Femur (tissue), 1 donor: ENCODE measurements around the gene RPS6KA6.

Source experiments
- DNase-seq: peaks from one replicate; pipeline ENCODE4 v3.0.0-alpha.2; 2017

Gene RPS6KA6

GRCh38 chrX:84187533-84188319 is at the start of gene RPS6KA6:
Gene RPS6KA6 (minus strand): TSS chrX:84188199. CDS start chrX:84187899, 300 bp downstream.
- peak; percentile 46 for DNase-seq

DNA sequence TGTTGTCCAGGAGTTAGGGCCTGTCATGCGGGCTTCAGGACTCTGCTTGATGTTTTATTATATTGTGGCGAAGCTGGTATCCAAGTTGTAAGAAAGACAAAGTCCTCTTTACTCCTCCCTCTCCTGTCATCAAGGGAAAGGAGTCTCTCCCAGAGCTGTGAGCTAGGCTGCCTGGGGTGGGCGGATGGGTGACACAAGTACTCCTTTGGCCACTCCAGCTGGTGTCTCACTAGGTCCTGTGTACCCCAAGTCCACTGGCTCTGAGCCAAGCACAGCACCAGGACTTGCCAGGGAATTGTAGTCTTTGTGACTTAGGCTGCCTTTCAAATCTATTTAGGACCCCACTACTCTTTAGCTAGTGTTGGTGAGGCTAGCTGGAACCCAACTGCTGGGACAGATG is 36.7 kb upstream of the RPS6KA6 start:
- no peak for DNase-seq

GRCh38 chrX:84223261-84223660 is 35.3 kb upstream of the RPS6KA6 start:
- no peak for DNase-seq

GRCh38 chrX:84221181-84221580 is 33.2 kb upstream of the RPS6KA6 start:
- no peak for DNase-seq

GRCh38 chrX:84219551-84219950 is 31.6 kb upstream of the RPS6KA6 start:
- DNase-seq = no peak

GRCh38 chrX:84218726-84219125 is 30.7 kb upstream of the RPS6KA6 start:
- DNase-seq = no peak

DNA sequence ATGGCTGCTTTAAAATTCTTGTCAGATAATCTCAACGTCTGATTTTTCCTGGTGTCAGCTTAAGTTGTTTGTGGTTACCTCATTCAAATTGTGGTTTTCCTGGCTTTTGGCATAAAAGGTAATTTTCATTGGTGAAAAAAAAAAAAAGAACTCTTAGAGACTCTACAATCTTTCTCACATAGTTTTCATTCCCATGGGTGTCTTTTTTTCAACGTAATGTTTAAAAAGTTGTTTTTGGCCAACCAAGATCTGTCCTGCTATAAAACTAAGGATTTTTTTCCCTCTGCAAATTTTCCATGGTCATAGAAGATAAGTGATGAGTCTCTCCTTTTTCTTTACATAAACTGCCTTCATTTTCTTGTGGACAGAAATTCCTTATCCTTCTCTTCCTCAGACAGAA is 28.9 kb upstream of the RPS6KA6 start:
- no peak for DNase-seq

- no peak for DNase-seq
These were observed 28.4 kb upstream of the RPS6KA6 start for GRCh38 chrX:84216406-84216805.

GRCh38 chrX:84205276-84205675 is 17.3 kb upstream of the RPS6KA6 start:
- no peak for DNase-seq

GRCh38 chrX:84199688-84200087 is 11.7 kb upstream of the RPS6KA6 start:
- no peak for DNase-seq

- DNase-seq = no peak
These were observed 9.6 kb upstream of the RPS6KA6 start for GRCh38 chrX:84197550-84197949.

DNA sequence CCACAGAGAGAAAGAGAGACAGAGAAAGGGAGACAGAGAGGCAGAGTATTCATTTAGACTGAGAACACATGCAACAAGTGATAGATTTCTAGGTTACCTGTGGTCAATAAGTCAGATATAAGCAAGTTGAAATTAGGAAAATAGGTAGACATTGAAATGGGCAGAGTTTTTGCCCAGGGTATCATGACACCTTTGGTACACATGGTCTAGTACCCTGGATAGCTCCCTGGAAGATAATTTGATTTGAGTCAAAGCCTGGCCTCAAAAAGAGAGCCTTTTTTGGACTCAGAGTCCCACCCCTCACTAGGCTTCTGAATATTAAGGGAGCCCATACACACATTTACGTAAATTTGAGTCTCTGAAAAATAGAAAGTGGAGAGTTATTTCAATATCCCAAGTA is 4.0 kb upstream of the RPS6KA6 start:
- DNase-seq = no peak

GRCh38 chrX:84189125-84189524 is 1.1 kb upstream of the RPS6KA6 start:
- DNase-seq = no peak

DNA sequence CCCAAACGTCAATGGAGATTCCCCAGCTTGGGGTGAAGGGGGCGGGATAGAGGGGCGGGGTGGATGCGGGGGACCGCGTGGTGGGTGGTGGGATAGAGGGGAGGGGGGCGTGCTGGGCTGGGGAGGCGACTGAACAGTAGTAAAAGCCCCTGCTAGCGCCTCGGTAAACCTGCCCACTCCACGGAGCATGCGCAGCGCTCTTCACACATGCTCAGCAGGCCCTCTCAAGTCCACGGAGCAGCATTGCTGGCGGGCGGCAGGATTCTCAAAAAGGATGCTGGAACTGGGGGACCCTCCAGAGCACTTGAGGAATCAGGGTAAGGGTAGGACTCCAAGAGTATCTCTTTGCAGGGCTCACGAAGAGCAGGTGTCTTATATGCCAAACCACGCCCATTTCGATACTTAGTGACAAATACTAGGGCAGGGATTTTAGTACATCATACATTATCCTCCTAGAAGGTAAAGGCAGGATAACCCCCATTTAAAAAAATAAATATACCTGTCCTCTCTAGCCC is 378 bp upstream of the RPS6KA6 start:
- DNase-seq = peak; percentile 82

DNA sequence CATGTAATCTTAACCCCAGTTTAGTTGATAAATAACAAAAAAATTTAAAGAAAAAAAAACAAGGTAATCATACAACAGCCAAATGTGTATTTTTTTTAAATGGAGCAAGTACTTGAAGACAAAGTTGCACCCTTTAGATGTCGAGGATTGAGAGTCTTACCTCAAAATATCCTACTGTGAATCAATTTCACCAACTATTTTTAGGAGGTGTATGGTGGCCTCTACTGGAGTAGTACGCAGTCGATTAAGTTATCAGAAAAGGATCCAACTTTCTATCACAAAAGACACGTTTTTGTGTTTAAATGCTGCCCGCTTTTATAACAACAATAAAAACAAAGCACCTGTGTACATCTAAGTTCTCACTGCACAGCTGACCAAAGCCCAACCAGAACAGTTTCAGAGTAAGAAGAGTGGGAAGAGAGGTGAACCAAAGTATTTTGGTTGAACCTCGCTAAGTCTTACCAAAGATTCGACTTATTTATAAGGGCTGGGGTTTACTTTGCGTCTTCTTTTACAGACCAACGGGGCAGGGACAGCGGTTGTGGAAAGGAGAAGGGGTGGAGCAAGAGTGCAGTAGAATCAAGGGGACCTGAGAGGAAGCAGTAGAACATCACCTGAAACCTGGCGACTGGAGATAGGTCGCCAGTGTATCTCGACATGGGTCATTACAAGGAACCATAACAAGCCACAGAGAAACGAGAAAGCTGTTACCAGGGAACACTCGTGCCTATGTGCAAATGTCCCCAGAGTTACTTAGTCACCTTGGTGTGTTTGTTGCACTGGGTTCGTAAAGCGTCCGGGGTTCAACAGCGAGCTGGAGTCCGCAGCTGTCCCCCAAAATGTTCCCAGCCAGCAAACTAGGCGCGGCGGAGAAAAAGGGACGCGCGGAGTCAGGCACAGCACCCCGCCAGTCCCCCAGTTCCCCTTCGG is 1.1 kb downstream of the RPS6KA6 start:
- DNase-seq = peak; percentile 18

GRCh38 chrX:84182516-84182915 is 5.5 kb downstream of the RPS6KA6 start:
- no peak for DNase-seq

- no peak for DNase-seq
These were observed 12.0 kb downstream of the RPS6KA6 start for GRCh38 chrX:84175958-84176357.

DNA sequence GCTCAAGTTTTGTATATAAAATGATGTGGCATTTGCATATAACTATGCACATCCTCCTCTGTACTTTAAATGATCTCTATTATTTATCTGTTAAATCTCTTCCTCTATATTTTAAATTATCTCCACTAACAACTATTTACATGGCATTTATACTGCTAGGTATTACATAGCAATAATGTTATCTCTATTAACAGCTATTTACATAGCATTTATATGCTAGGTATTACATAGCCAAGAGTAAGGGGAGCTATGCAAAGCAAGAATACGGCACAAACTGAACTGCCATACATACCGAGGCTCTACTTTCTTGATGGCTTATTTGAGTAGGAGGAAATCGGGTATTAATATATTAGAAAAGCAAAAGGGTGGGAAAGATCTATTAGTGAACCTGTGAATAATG is 12.7 kb downstream of the RPS6KA6 start:
- no peak for DNase-seq

DNA sequence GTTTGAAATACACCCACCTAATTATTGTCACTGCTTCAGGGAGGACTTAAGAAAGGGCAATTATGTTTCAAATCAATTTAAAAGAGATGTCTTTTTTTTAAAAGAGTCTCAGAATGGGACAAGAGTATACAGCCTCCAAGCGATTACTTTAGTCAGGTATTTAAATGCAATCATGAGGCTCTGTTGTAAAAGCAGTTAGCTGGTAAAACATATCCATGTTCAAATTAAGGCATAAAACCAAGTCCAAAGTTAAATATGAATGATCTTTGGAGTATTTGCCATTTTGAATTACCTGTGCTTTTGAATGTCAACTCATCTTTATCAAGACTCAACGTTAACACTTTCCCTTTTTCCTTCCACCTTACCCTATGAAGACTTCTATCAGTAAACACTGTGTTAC is 13.7 kb downstream of the RPS6KA6 start:
- DNase-seq = no peak

GRCh38 chrX:84170931-84171330 is 17.1 kb downstream of the RPS6KA6 start:
- no peak for DNase-seq

DNA sequence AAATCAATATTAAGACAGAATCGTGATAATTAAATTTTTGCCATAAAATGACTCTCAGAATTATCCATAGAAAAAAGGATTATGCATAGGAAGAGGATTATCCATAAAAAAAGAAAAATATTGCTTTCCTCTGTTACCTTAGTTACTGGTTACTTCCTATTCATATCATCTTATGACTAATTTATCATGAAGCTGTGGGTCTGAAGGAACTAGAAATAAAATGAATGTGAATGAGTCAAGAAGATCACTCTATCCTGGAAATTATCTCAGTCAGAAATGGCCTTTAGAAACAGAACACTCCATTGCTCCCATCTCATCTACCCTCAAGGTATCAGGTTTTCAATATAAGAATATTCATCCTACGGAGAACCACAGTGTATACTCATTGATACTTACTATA is 19.4 kb downstream of the RPS6KA6 start:
- no peak for DNase-seq

DNA sequence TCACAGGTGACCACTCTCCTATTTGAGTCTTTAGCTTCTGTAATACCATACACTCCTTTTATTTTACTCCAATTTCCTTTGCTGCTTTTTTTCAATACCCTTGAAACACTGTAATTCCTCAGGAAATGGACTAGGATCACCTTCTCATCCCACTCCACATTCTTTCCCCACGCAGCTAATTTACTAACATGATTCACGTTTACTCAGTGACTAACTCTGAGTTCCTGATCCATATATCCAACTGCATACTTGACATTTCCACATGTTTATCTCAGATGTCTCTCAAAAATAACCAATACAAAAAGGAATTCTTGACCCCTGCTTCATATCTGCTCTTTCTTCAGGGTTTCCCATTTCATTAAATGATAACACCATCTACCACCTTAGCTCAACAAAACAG is 19.9 kb downstream of the RPS6KA6 start:
- no peak for DNase-seq

DNA sequence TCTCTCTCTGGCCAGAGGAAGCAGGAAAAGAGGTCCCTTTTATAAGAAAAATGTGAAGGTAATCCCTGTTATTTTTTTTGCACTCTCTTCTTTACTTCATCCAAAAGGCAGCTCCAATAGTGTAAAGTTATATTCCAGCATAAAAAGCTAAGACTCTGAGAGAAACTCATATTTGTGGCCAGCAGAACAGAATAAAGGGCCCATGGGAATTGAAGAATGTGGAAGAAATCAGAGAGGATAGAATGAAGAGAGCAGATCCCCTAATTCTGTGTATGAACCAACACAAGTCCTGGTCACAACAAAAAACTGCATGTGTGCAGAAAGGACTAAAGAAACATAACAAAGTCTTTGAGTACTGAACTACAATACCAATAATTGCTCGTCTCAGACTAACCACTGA is 22.3 kb downstream of the RPS6KA6 start:
- DNase-seq = no peak

GRCh38 chrX:84162401-84162800 is 25.6 kb downstream of the RPS6KA6 start:
- no peak for DNase-seq
